Endodermal cell (in vitro differentiated cells): ENCODE measurements around the gene CERS6. TPM values are rescaled to one million over a fixed set of nuclear protein-coding genes. Genes with fewer than 3 reads are reported as not detected.
"Not testable (repeated sequence)": the region's sequence is repeated elsewhere in the genome, so short reads cannot be mapped to it uniquely, and the experiment has no call there.

Experiments used
- DNase-seq: peaks from one replicate; pipeline ENCODE4 v3.0.0-alpha.2; 2017
- H3K27ac ChIP-seq: 2 replicates; pipeline ENCODE4 v1.5.1; 2013; ENCODE audit warnings: mild to moderate bottlenecking, low read depth, low read length, moderate library complexity
- H3K27me3 ChIP-seq: 2 replicates; pipeline ENCODE4 v1.6.1; 2013; ENCODE audit warnings: mild to moderate bottlenecking, low read length, moderate library complexity; ENCODE audit not compliant: insufficient read depth, control insufficient read depth, poor library complexity, severe bottlenecking
- H3K36me3 ChIP-seq: 2 replicates; pipeline ENCODE4 v1.7.0; 2013; ENCODE audit warnings: mild to moderate bottlenecking, low read length, moderate library complexity; ENCODE audit not compliant: control insufficient read depth, insufficient read depth
- H3K4me1 ChIP-seq: one replicate; pipeline ENCODE4 v1.7.0; 2013; ENCODE audit warnings: low read length; ENCODE audit not compliant: control insufficient read depth, insufficient read depth
- H3K4me3 ChIP-seq: 2 replicates; pipeline ENCODE4 v1.5.1; 2013; ENCODE audit warnings: mild to moderate bottlenecking, low read length, moderate library complexity
- H3K9ac ChIP-seq: 2 replicates; pipeline ENCODE4 v1.6.1; 2013; ENCODE audit warnings: mild to moderate bottlenecking, low read length, moderate library complexity; ENCODE audit not compliant: poor library complexity, severe bottlenecking; ENCODE audit errors: extremely low read depth
- H3K9me3 ChIP-seq: 2 replicates; pipeline ENCODE4 v1.6.1; 2013; ENCODE audit warnings: mild to moderate bottlenecking, low read length, moderate library complexity; ENCODE audit not compliant: control insufficient read depth
- H3K27ac Mint-ChIP-seq: 2 replicates; pipeline ENCODE4 v1.8.0; 2020; ENCODE audit warnings: mixed read lengths
- H3K27me3 Mint-ChIP-seq: 2 replicates; pipeline ENCODE4 v1.8.0; 2021; ENCODE audit warnings: mild to moderate bottlenecking, mixed read lengths; ENCODE audit not compliant: insufficient read depth
- H3K36me3 Mint-ChIP-seq: 2 replicates; pipeline ENCODE4 v1.8.0; 2020; ENCODE audit warnings: low read depth, mixed read lengths
- H3K4me1 Mint-ChIP-seq: 2 replicates; pipeline ENCODE4 v1.8.0; 2020; ENCODE audit warnings: mixed read lengths
- H3K4me3 Mint-ChIP-seq: 2 replicates; pipeline ENCODE4 v1.8.0; 2020; ENCODE audit warnings: mild to moderate bottlenecking, moderate library complexity, mixed read lengths
- H3K9me3 Mint-ChIP-seq: 2 replicates; pipeline ENCODE4 v1.8.0; 2020; ENCODE audit warnings: mild to moderate bottlenecking, mixed read lengths
- CTCF ChIP-seq: fragments of 200-600 bp; sonication (generic); conservative IDR thresholded peaks from 2 replicates; pipeline ENCODE4 v1.5.0; 2021; ENCODE audit warnings: antibody characterized with exemption, mild to moderate bottlenecking
- WGBS, 2 experiments: methylation state at CpG; one replicate each; pipeline versions ENCODE4 v1.1.5 to v1.1.7; 2013; ENCODE audit warnings: missing lambda C conversion rate in 2 of 2, mixed read lengths in 1 of 2; ENCODE audit not compliant: insufficient coverage in 1 of 2, insufficient read length in 1 of 2; 5-methylcytosine and 5-hydroxymethylcytosine counted together
- total RNA-seq, 2 donors: library from RNA; stranded (reverse); fragmentation: NEBNext Ultra II Directional in 1 of 2; extraction: Animal tissue kit (Norgen Biotek cat#: 25700) in 1 of 2; gene quantifications; 2 replicates in 1 of 2; 3 replicates in 1 of 2; pipeline ENCODE4 v1.2.1, GENCODE V29; 2021

The CERS6 gene
- total RNA-seq, 2 donors from 2014 or later, result 41.3 to 52.0 TPM

- H3K27me3 Mint-ChIP-seq, result no peaks in the 10 kb centered on the region
Measured at GRCh38 chr2:168490946-168491605, 35.0 kb downstream of the CERS6 start.

GRCh38 chr2:168491728-168492127 is 35.7 kb downstream of the CERS6 start:
- WGBS, 2 experiments, result 100% methylated on average over 4 of the region's 4 CpGs; no CpG with 5 or more reads in 1 of the 2 experiments
- not testable (repeated sequence) for H3K27ac Mint-ChIP-seq

More at GRCh38 chr2:168490946-168491605, 35.0 kb downstream of the CERS6 start:
- Histone ChIP-seq H3K27ac (no peak overlapping the region), H3K36me3 (peaks cover 16% of the 10 kb centered on the region), H3K9ac (no peak overlapping the region), H3K27me3 (no peaks in the 10 kb centered on the region), H3K4me1 (peaks cover 8% of the 10 kb centered on the region), H3K4me3 (no peak overlapping the region), H3K9me3 (peaks cover 4% of the 10 kb centered on the region)
- 44 to 74% methylated on average over 2 to 3 of the region's 3 CpGs for WGBS, 2 experiments
- H3K27ac Mint-ChIP-seq, result peak overlapping the region; percentile 61
- H3K4me1 Mint-ChIP-seq, result peaks cover 54% of the 10 kb centered on the region
- H3K4me3 Mint-ChIP-seq, result no peak overlapping the region
- no peak for TF ChIP-seq CTCF
- H3K36me3 Mint-ChIP-seq, result peaks cover 11% of the 10 kb centered on the region
- DNase-seq, result no peak
- peaks cover 6% of the 10 kb centered on the region for H3K9me3 Mint-ChIP-seq

GRCh38 chr2:168493219-168493618 is 37.1 kb downstream of the CERS6 start:
- not testable (repeated sequence) for H3K27ac ChIP-seq, H3K9me3 Mint-ChIP-seq, H3K27me3 ChIP-seq, H3K4me3 ChIP-seq, H3K9ac ChIP-seq, DNase-seq, H3K4me1 ChIP-seq, H3K27me3 Mint-ChIP-seq, H3K9me3 ChIP-seq, H3K4me3 Mint-ChIP-seq
- Mint-ChIP-seq H3K27ac (peak overlapping the region; percentile 32), H3K36me3 (peaks cover 11% of the 10 kb centered on the region), H3K4me1 (peaks cover 58% of the 10 kb centered on the region)
- H3K36me3 ChIP-seq, result peaks cover 19% of the 10 kb centered on the region
- WGBS, 2 experiments, result 92% methylated on average over 2 of the region's 2 CpGs; no CpG with 5 or more reads in 1 of the 2 experiments

More at GRCh38 chr2:168491728-168492127, 35.7 kb downstream of the CERS6 start:
- peaks cover 48% of the 10 kb centered on the region for H3K4me1 Mint-ChIP-seq
- H3K27me3 Mint-ChIP-seq, H3K9me3 Mint-ChIP-seq, H3K27me3 ChIP-seq, H3K27ac ChIP-seq, H3K4me3 ChIP-seq, H3K9ac ChIP-seq, DNase-seq, H3K4me3 Mint-ChIP-seq, H3K9me3 ChIP-seq, H3K4me1 ChIP-seq: not testable (repeated sequence)
- peaks cover 19% of the 10 kb centered on the region for H3K36me3 ChIP-seq
- H3K36me3 Mint-ChIP-seq, result peaks cover 11% of the 10 kb centered on the region

GRCh38 chr2:168494190-168494711 is 38.2 kb downstream of the CERS6 start:
- TF ChIP-seq CTCF, result peak; percentile 80
- Mint-ChIP-seq H3K4me1 (peaks cover 58% of the 10 kb centered on the region), H3K36me3 (peaks cover 14% of the 10 kb centered on the region), H3K9me3 (peaks cover 6% of the 10 kb centered on the region), H3K27me3 (no peaks in the 10 kb centered on the region), H3K27ac (no peak overlapping the region), H3K4me3 (no peak overlapping the region)
- no peak overlapping the region for H3K27ac ChIP-seq
- H3K9me3 ChIP-seq, result peaks cover 6% of the 10 kb centered on the region
- no peak overlapping the region for H3K4me3 ChIP-seq
- H3K36me3 ChIP-seq, result peaks cover 19% of the 10 kb centered on the region
- H3K27me3 ChIP-seq, result no peaks in the 10 kb centered on the region
- no peak overlapping the region for H3K9ac ChIP-seq
- 75% methylated on average over 7 of the region's 7 CpGs; no CpG with 5 or more reads in 1 of the 2 experiments for WGBS, 2 experiments
- peaks cover 8% of the 10 kb centered on the region for H3K4me1 ChIP-seq
- peak; percentile 82 for DNase-seq
